Endothelial cell (in vitro differentiated cells): ENCODE results near the gene PRRC1. TPM values are rescaled to one million over a fixed set of nuclear protein-coding genes. Genes with fewer than 3 reads are reported as not detected.

Experiments used
- DNase-seq: peaks from one replicate; pipeline ENCODE4 v3.0.0; 2021; ENCODE audit warnings: low spot score
- H3K27ac Mint-ChIP-seq: one replicate; pipeline ENCODE4 v1.8.0; 2021; ENCODE audit warnings: mixed read lengths, inconsistent platforms; ENCODE audit not compliant: unreplicated experiment
- H3K27me3 Mint-ChIP-seq: one replicate; pipeline ENCODE4 v1.8.0; 2021; ENCODE audit warnings: mild to moderate bottlenecking, moderate library complexity, mixed read lengths, inconsistent platforms; ENCODE audit not compliant: unreplicated experiment
- H3K36me3 Mint-ChIP-seq: one replicate; pipeline ENCODE4 v1.8.0; 2021; ENCODE audit warnings: mild to moderate bottlenecking, low read depth, mixed read lengths, inconsistent platforms; ENCODE audit not compliant: unreplicated experiment
- H3K4me1 Mint-ChIP-seq: one replicate; pipeline ENCODE4 v1.8.0; 2021; ENCODE audit warnings: mild to moderate bottlenecking, mixed read lengths, inconsistent platforms; ENCODE audit not compliant: unreplicated experiment
- H3K4me3 Mint-ChIP-seq: one replicate; pipeline ENCODE4 v1.8.0; 2021; ENCODE audit warnings: mild to moderate bottlenecking, mixed read lengths, inconsistent platforms; ENCODE audit not compliant: unreplicated experiment
- H3K9me3 Mint-ChIP-seq: one replicate; pipeline ENCODE4 v1.8.0; 2021; ENCODE audit warnings: mixed read lengths, inconsistent platforms; ENCODE audit not compliant: unreplicated experiment
- total RNA-seq: library from RNA; stranded (reverse); fragmentation: NEBNext Ultra II Directional; extraction: Animal tissue kit (Norgen Biotek cat#: 25700); gene quantifications from one replicate; pipeline ENCODE4 v1.2.1, GENCODE V29; 2021; ENCODE audit not compliant: unreplicated experiment
- TF ChIP-seq, protein P1 (sequence below): fragments of 200-600 bp; sonication (generic); IDR thresholded peaks from one replicate; pipeline ENCODE4 v1.5.0; 2021; ENCODE audit warnings: antibody characterized with exemption; ENCODE audit not compliant: unreplicated experiment

The PRRC1 gene
- total RNA-seq, 1 donor from 2014 or later, result 61.1 TPM

DNA sequence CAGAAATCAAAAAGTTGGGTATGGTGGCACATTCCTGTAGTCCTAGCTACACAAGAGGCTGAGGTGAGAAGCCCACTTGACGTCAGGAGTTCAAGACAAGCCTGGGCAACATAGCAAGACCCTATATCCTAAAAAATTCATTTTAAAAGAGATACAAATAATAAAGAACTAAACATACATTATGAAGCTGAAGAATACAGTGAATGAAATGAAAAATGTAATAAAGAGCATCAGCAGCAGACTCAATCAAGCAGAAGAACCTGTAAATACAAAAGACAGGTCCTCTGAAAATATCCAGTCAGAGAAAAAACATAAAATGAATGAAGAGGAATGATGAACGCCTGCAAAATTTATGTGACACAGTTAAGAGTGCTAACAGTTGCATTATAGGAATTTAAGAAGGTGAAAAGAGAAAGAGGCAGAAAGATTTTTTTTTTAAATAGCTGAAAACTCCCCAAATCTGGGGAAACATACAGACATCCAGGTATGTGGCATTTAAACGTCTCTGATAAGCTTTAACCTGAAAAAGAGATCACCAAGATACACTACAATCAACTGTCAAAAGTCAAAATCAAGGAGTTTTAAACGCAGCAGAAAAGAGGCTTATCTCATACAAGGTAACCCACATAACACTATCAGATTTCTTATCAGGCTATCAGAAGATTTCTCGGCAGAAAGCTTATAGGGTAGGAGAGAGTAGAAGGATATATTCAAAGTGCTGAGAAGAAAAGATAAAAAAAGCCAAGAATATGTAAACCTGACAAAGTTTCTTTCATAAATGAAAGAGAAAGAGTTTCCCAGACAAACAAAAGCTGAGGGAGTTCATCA lies 57.6 kb downstream of the PRRC1 start:
- Mint-ChIP-seq H3K4me1 (peaks cover 6% of the 10 kb centered on the region), H3K9me3 (no peaks in the 10 kb centered on the region), H3K36me3 (peaks cover 7% of the 10 kb centered on the region), H3K4me3 (no peak overlapping the region), H3K27ac (no peak overlapping the region), H3K27me3 (no peaks in the 10 kb centered on the region)
- TF ChIP-seq, protein P1, sequence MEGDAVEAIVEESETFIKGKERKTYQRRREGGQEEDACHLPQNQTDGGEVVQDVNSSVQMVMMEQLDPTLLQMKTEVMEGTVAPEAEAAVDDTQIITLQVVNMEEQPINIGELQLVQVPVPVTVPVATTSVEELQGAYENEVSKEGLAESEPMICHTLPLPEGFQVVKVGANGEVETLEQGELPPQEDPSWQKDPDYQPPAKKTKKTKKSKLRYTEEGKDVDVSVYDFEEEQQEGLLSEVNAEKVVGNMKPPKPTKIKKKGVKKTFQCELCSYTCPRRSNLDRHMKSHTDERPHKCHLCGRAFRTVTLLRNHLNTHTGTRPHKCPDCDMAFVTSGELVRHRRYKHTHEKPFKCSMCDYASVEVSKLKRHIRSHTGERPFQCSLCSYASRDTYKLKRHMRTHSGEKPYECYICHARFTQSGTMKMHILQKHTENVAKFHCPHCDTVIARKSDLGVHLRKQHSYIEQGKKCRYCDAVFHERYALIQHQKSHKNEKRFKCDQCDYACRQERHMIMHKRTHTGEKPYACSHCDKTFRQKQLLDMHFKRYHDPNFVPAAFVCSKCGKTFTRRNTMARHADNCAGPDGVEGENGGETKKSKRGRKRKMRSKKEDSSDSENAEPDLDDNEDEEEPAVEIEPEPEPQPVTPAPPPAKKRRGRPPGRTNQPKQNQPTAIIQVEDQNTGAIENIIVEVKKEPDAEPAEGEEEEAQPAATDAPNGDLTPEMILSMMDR, result no peak
- DNase-seq, result no peak

DNA sequence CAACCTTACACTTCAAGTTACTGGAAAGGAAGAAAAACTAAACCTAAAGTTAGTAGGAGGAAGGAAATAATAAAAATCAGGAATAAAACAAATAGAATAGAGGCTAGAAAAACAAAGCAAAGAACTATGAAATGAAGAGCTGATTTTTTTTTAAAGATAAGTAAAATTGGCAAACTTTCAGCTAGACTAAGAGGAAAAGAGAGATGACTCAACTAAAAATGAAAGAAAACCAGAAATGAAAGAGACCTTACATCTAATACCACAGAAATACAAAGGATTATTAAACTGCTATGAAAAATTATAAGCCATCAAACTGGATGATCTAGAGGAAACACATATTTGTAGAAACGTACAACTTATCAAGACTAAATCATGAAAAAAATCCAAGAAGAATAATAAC lies 60.0 kb downstream of the PRRC1 start:
- TF ChIP-seq, protein P1, result no peak
- Mint-ChIP-seq H3K27me3 (no peaks in the 10 kb centered on the region), H3K27ac (no peak overlapping the region), H3K4me1 (no peaks in the 10 kb centered on the region), H3K36me3 (peaks cover 7% of the 10 kb centered on the region), H3K9me3 (no peaks in the 10 kb centered on the region), H3K4me3 (no peak overlapping the region)
- DNase-seq, result no peak

DNA sequence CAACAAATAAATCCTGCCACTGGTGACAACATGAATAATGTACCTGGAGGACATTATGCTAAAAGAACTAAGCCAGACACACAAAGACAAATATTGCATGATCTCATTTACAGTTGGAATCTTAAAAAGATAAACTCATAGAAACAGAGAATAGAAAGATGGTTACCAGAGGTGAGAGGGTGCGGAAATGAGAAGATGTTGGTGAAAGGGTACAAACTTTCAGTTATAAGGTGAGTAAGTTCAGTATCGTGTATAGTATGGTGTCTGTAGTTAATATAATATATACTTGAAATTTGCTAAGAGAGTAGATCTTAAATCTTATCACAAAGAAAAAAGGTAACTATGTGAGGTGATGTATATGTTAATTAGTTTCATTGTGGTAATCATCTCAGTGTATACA lies 63.3 kb downstream of the PRRC1 start:
- Mint-ChIP-seq H3K4me1 (no peaks in the 10 kb centered on the region), H3K9me3 (no peaks in the 10 kb centered on the region), H3K4me3 (no peak overlapping the region), H3K27me3 (no peaks in the 10 kb centered on the region), H3K36me3 (no peaks in the 10 kb centered on the region), H3K27ac (no peak overlapping the region)
- DNase-seq, result no peak
- TF ChIP-seq, protein P1, result no peak

DNA sequence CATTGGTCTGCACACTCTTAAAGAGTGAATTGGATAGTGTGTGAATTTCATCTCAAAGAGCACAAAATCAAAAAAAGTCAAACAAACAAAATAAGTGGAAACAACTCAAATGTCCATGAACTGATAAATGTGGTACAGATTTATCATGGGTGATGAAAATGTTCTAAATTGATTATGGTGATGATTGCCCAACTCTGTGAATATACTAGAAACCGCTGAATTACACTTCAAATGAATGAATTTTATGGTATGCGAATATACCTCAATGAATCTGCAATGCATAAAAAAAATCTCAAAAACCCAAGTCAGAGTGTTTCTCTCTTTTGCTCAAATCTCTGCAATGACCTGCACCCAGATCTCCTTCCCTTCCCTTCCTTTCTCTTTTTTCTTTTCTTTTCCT lies 64.0 kb downstream of the PRRC1 start:
- TF ChIP-seq, protein P1, result no peak
- no peak overlapping the region for H3K4me3 Mint-ChIP-seq
- no peak for DNase-seq
- H3K27me3 Mint-ChIP-seq, result no peaks in the 10 kb centered on the region
- H3K9me3 Mint-ChIP-seq, result no peaks in the 10 kb centered on the region
- no peaks in the 10 kb centered on the region for H3K4me1 Mint-ChIP-seq
- H3K36me3 Mint-ChIP-seq, result no peaks in the 10 kb centered on the region
- H3K27ac Mint-ChIP-seq, result no peak overlapping the region

DNA sequence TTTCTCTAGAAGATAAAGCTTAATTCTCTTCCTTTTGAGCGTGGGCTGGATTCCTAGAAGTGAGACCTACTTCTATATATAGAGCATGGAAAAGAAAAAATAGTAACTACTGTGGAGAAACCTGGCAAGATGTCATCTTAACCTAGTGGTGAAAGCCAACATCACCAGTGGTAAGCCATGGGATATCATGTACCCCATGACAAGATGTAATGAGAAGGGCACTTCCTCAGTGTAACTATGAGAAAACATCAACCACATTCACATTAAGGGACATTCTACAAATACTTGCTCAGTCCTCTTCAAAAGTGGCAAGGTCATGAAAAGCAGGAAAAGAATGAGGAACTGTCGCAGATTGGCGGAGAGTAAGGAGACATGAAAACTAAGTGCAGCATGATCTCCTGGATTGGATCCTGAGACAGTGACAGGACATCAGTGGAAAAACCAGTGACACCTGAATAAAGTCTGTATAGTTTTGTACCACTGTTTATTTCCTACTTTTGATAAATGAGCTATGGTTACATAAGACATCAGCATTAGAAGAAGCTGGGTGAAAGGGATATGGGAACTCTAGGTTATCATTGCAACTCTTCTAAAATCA lies 65.4 kb downstream of the PRRC1 start:
- H3K9me3 Mint-ChIP-seq, result no peaks in the 10 kb centered on the region
- no peak overlapping the region for H3K4me3 Mint-ChIP-seq
- DNase-seq, result no peak
- H3K4me1 Mint-ChIP-seq, result no peaks in the 10 kb centered on the region
- no peaks in the 10 kb centered on the region for H3K27me3 Mint-ChIP-seq
- no peak overlapping the region for H3K27ac Mint-ChIP-seq
- H3K36me3 Mint-ChIP-seq, result no peaks in the 10 kb centered on the region
- TF ChIP-seq, protein P1, result no peak
